Keratinocyte (primary cell): ENCODE data around the gene UTY. TPM values are rescaled to one million over a fixed set of nuclear protein-coding genes. Genes with fewer than 3 reads are reported as not detected.

Experiments used
- DNase-seq: peaks from one replicate; pipeline ENCODE4 v3.0.0-alpha.2; 2011; ENCODE audit warnings: low read depth, missing footprints, low spot score
- FAIRE-seq: peaks from 2 replicates; lab custom pipeline; 2011; peaks lifted over from hg19 to GRCh38; lab: Jason Lieb, UNC
- H2AFZ ChIP-seq: 2 replicates; pipeline ENCODE4 v1.6.0; 2012; ENCODE audit warnings: low read length, control low read depth, inconsistent platforms; ENCODE audit not compliant: control insufficient read depth
- H3K27ac ChIP-seq: 2 replicates; pipeline ENCODE4 v1.5.1; 2011; ENCODE audit warnings: low read length; ENCODE audit not compliant: control insufficient read depth, insufficient read depth
- H3K27me3 ChIP-seq: 3 replicates; pipeline ENCODE4 v1.6.0; 2011; ENCODE audit warnings: low read length; ENCODE audit not compliant: control insufficient read depth, insufficient read depth; ENCODE audit errors: extremely low read depth
- H3K36me3 ChIP-seq, 2 experiments: 2 replicates in 1 of 2; 3 replicates in 1 of 2; pipeline ENCODE4 v1.5.1; 2011; ENCODE audit warnings: low read length in 2 of 2, mild to moderate bottlenecking in 1 of 2; ENCODE audit not compliant: control insufficient read depth in 2 of 2, insufficient read depth in 2 of 2; ENCODE audit errors: extremely low read depth in 1 of 2
- H3K4me1 ChIP-seq: 3 replicates; pipeline ENCODE4 v1.5.1; 2011; ENCODE audit warnings: low read length; ENCODE audit not compliant: control insufficient read depth, insufficient read depth; ENCODE audit errors: extremely low read depth
- H3K4me2 ChIP-seq: 3 replicates; pipeline ENCODE4 v1.6.0; 2011; ENCODE audit warnings: low read depth, low read length; ENCODE audit not compliant: control insufficient read depth, insufficient read depth; ENCODE audit errors: extremely low read depth
- H3K4me3 ChIP-seq, 3 experiments: fragments of 200-600 bp in 1 of 3; sonication (generic) in 1 of 3; 2 replicates in 2 of 3; 3 replicates in 1 of 3; pipeline ENCODE4 v1.5.1; 2011 to 2016; ENCODE audit warnings: low read length in 3 of 3, mild to moderate bottlenecking in 3 of 3, control low read depth in 2 of 3, inconsistent platforms in 1 of 3, low read depth in 1 of 3, mixed read lengths in 1 of 3, mixed run types in 1 of 3, moderate library complexity in 1 of 3; ENCODE audit not compliant: control insufficient read depth in 2 of 3, insufficient read depth in 2 of 3; ENCODE audit errors: extremely low read depth in 1 of 3
- H3K79me2 ChIP-seq: 2 replicates; pipeline ENCODE4 v1.6.0; 2012; ENCODE audit warnings: low read length; ENCODE audit not compliant: control insufficient read depth, insufficient read depth
- H3K9ac ChIP-seq: 3 replicates; pipeline ENCODE4 v1.6.0; 2011; ENCODE audit warnings: low read length; ENCODE audit not compliant: control insufficient read depth, insufficient read depth; ENCODE audit errors: extremely low read depth
- H3K9me1 ChIP-seq: 3 replicates; pipeline ENCODE4 v1.6.0; 2011; ENCODE audit warnings: low read length; ENCODE audit not compliant: control insufficient read depth, insufficient read depth; ENCODE audit errors: extremely low read depth
- H3K9me3 ChIP-seq: 2 replicates; pipeline ENCODE4 v1.5.1; 2012; ENCODE audit warnings: low read depth, low read length; ENCODE audit not compliant: control insufficient read depth
- H4K20me1 ChIP-seq: 3 replicates; pipeline ENCODE4 v1.6.0; 2011; ENCODE audit warnings: low read length; ENCODE audit not compliant: control insufficient read depth, insufficient read depth; ENCODE audit errors: extremely low read depth
- EZH2 ChIP-seq: IDR thresholded peaks from one replicate; pipeline ENCODE4 v1.6.1; 2012; ENCODE audit warnings: inconsistent platforms, mild to moderate bottlenecking, low read length, moderate library complexity
- dilution Hi-C: fragments of 300-500 bp; cut with MboI; formaldehyde crosslinking; loops from one replicate; pipeline ENCODE4 v1.7.0; 2020; ENCODE audit warnings: low sequenced_read_pairs; ENCODE audit not compliant: extremely low pct_ligation_motif_present
- polyA plus RNA-seq, 5 experiments: library from polyadenylated mRNA; depleted of rRNA in 3 of 5; stranded (reverse) in 3 of 5; stranded (forward) in 1 of 5; unstranded in 1 of 5; fragments of >200 nt; gene quantifications; 1 replicate in 1 of 5; 2 replicates in 3 of 5; 3 replicates in 1 of 5; pipeline versions ENCODE4 v1.2.1 to v1.2.3, GENCODE V29; 2011 to 2012; ENCODE audit warnings: missing spikeins in 2 of 5, low read depth in 1 of 5, low replicate concordance in 1 of 5
- TF ChIP-seq, protein P1 (sequence below), 3 experiments: IDR thresholded peaks in 1 of 3; conservative IDR thresholded peaks in 1 of 3; optimal IDR thresholded peaks in 1 of 3; 2 replicates in 2 of 3; 3 replicates in 1 of 3; pipeline versions ENCODE3 to v1.5.1; 2011; ENCODE audit warnings: low read length in 3 of 3, mild to moderate bottlenecking in 3 of 3, moderate library complexity in 2 of 3, control low read depth in 1 of 3, inconsistent platforms in 1 of 3; ENCODE audit not compliant: insufficient read depth in 2 of 3; ENCODE audit errors: extremely low read depth in 1 of 3

UTY gene
- polyA plus RNA-seq, 1 donor (not counting 4 experiments of a cell fraction or from before 2014, with no cell fraction given) = not detected

DNA sequence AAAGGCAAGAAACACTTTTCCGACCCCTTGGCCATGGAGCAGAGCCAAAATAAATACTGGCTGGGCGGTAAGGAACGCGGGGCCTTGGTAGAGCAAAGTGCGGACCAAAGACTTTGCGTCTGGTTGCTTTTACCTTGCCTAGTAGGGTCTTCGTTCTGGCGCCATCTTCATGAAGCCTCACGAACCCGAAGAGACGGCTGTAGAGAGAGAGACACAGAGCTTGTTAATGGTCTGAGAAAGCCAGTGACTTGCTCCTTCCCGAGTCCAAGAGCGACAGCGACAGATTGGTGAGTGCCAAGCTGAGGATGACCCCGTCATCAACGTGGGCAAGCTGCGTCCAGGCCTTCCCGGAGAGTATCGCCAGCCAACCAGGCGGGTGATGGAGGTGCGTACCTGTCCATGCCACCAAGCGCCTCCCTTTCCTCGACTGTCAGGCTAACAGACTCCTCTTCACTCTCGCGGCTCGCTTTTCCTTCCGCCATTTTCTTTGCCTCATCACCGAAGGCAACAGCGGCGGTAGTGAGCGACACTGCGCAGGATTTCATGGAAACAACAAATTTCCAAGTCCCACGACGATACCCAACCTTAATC is 617 bp downstream of the UTY start:
- Histone ChIP-seq H3K9me3 (no peaks in the 10 kb centered on the region), H3K27me3 (no peaks in the 10 kb centered on the region), H3K9me1 (no peaks in the 10 kb centered on the region), H3K4me1 (no peaks in the 10 kb centered on the region), H3K4me2 (no peak overlapping the region), H3K27ac (no peak overlapping the region), H2AFZ (no peak overlapping the region), H3K36me3 (no peaks in the 10 kb centered on the region), H3K4me3 (no peak overlapping the region), H4K20me1 (no peaks in the 10 kb centered on the region), H3K79me2 (no peaks in the 10 kb centered on the region), H3K9ac (no peak overlapping the region)
- no peak for TF ChIP-seq EZH2
- TF ChIP-seq, protein P1, sequence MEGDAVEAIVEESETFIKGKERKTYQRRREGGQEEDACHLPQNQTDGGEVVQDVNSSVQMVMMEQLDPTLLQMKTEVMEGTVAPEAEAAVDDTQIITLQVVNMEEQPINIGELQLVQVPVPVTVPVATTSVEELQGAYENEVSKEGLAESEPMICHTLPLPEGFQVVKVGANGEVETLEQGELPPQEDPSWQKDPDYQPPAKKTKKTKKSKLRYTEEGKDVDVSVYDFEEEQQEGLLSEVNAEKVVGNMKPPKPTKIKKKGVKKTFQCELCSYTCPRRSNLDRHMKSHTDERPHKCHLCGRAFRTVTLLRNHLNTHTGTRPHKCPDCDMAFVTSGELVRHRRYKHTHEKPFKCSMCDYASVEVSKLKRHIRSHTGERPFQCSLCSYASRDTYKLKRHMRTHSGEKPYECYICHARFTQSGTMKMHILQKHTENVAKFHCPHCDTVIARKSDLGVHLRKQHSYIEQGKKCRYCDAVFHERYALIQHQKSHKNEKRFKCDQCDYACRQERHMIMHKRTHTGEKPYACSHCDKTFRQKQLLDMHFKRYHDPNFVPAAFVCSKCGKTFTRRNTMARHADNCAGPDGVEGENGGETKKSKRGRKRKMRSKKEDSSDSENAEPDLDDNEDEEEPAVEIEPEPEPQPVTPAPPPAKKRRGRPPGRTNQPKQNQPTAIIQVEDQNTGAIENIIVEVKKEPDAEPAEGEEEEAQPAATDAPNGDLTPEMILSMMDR (optimal IDR thresholded peaks at IDR 0.05 in 1 of 3, IDR thresholded peaks at IDR 0.05 in 1 of 3, conservative IDR thresholded peaks at IDR 0.05 in 1 of 3; ENCODE audit: extremely low read depth in 1 of 3, insufficient read depth in 2 of 3, low read length in 3 of 3) = no peak
- dilution Hi-C loops = no loop called here
- DNase-seq = no peak
- FAIRE-seq = no peak

DNA sequence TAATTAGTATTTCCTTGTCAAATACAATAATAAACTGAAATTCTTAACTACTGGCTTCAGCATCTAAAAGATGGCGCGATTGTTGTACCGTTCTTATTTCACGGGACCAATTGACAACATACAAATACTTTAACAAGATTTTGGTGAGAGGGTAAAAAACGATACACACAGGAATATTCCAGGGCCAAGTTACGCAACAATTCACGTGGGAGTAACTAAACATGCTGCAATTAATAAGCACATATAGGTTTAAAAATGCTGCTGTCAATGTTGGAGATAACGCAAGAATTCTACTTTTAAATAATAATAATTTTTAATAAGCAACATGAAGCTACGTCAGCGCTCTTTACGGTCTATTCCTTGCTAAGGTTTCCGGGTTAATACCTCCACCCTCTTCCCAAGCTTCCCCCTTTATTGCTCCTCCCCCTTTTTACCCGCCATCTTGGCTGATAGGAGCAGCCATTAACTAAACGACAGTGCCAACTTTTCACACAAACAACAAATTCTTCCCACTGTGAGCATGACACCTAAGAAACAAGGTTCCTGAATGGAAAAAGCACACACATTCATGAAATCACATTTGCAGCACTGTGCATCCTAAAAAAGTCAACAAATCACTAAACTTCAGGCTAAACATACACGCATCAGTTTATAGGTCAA is 1.6 kb downstream of the UTY start:
- FAIRE-seq = no peak
- no peak overlapping the region for H3K9ac ChIP-seq

More for the DNA sequence above, 1.6 kb downstream of the UTY start:
- no peak for TF ChIP-seq EZH2
- dilution Hi-C loops = no loop called here
- H4K20me1 ChIP-seq = no peaks in the 10 kb centered on the region
- no peak overlapping the region for H3K4me2 ChIP-seq
- DNase-seq = no peak
- H3K27me3 ChIP-seq = no peaks in the 10 kb centered on the region
- H3K4me3 ChIP-seq = no peak overlapping the region
- H3K4me1 ChIP-seq = no peaks in the 10 kb centered on the region
- H3K9me1 ChIP-seq = no peaks in the 10 kb centered on the region
- H3K36me3 ChIP-seq = no peaks in the 10 kb centered on the region
- H3K9me3 ChIP-seq = no peaks in the 10 kb centered on the region
- H2AFZ ChIP-seq = no peak overlapping the region
- H3K79me2 ChIP-seq = no peaks in the 10 kb centered on the region
- no peak overlapping the region for H3K27ac ChIP-seq
